ENCODE results near the gene SYCN. TPM values are rescaled to one million over a fixed set of nuclear protein-coding genes. Genes with fewer than 3 reads are reported as not detected.

SYCN gene
- total and polyA plus RNA-seq, 2 donors (not counting 1 experiment from before 2014, with no cell fraction given) = not detected

DNA sequence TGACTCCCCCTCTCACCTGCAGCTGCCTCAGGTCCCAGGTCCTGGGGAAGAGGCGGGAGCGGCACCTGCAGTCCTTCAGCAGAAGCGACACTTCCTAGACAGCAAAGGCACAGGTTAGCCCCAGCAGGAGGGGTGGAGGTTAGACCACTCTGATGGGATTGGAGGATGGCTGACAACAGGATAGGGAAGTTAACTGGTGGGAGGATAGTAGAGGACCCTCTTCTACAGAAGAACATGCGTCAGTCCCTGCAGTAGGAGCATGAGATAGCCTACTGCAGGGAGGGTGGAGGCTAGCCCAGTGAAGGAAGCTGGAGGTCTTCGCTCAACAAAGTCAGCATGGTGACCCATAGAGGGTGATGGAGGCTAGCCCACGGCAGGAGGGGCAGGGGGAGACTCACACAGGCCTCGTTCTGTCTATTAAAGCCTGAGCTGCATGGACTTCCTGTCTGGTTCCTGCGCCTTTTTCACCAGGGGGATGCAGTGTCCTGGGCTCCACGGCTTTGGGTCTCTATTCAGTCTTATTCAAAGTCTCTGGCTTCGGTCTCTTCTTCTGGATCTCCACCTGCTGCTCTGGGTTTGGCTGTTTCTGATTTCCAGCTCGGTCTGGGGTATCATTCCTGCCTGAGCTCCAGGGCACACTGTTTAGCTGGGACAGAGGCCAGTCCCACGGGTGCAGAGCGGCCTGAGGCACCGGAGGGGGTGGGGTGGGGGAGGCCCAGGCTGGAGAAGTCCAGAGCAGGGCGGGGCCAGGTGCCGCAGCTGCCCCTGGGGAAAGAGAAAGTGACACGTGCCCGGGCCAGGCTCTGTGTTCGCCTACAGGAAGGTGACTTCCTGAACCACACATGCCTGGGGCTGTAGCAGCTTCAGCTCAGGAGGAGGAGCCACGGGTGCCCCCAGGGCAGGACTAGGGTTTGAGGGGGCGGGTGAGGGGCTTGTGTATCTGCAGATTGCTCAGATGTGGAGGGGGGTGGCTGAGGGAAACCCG, 33.4 kb upstream of the SYCN start:
- peak overlapping the region in 4 of 5 experiments; percentile 11 to 41 (median 32) for H3K4me3 ChIP-seq (ENCODE audit: control extremely low read depth in 1 of 5, extremely low read depth in 1 of 5, insufficient read depth in 1 of 5, low read depth in 2 of 5, low read length in 4 of 5)
- H3K4me2 ChIP-seq (replicated peaks; ENCODE audit: low read depth, low read length, poor library complexity, severe bottlenecking) = peak overlapping the region; percentile 78

More for the DNA sequence above, 33.4 kb upstream of the SYCN start:
- Histone ChIP-seq H2AFZ (ENCODE audit: insufficient read depth, low read depth, low read length, poor library complexity, severe bottlenecking) (peak overlapping the region; percentile 88), H4K20me1 (ENCODE audit: control insufficient read depth, insufficient read depth, low read length, poor library complexity, severe bottlenecking) (no peaks in the 10 kb centered on the region), H3K9ac (ENCODE audit: low read length) (peak overlapping the region; percentile 58), H3K4me1 (ENCODE audit: control insufficient read depth in 2 of 2, insufficient read depth in 2 of 2, low read length in 2 of 2) (peaks cover 8 to 12% of the 10 kb centered on the region in 2 donors), H3K27ac (ENCODE audit: low read length in 2 of 2) (peak overlapping the region in 1 of 2 donors; percentile 33), H3K9me3 (ENCODE audit: control extremely low read depth in 1 of 3, control insufficient read depth in 2 of 3, insufficient read depth in 1 of 3, low read length in 2 of 3) (no peaks in the 10 kb centered on the region), H3K79me2 (ENCODE audit: control insufficient read depth, insufficient read depth, low read length) (no peaks in the 10 kb centered on the region), H3K36me3 (replicated peaks in 1 of 2; ENCODE audit: control extremely low read depth in 1 of 2, control insufficient read depth in 1 of 2, extremely low read depth in 1 of 2, insufficient read depth in 2 of 2, low read length in 1 of 2) (no peaks in the 10 kb centered on the region), H3K27me3 (replicated peaks in 1 of 4; ENCODE audit: control extremely low read depth in 1 of 4, control insufficient read depth in 3 of 4, insufficient read depth in 4 of 4, low read length in 3 of 4) (no peaks in the 10 kb centered on the region)
- no peaks in the 10 kb centered on the region for H3K27me3 Mint-ChIP-seq
- H3K27ac Mint-ChIP-seq = peak overlapping the region; percentile 32
- ATAC-seq (ENCODE audit: low read depth) (peak; percentile 78), DNase-seq (peak; percentile 53)
- intact Hi-C loops (cut with micrococcal nuclease) = no loop called here
- WGBS (ENCODE audit: insufficient coverage) = 37% methylated on average over 22 of the region's 22 CpGs
- ChIA-PET CTCF (interaction anchor here (1.3 kb wide), 1 partner anchor 90 kb away, joined by 3 read pairs; no protein-coding TSS in a partner anchor), POLR2A (no interaction called here)
- H3K4me1 Mint-ChIP-seq = peaks cover 14% of the 10 kb centered on the region
- peak overlapping the region; percentile 80 for H3K4me3 Mint-ChIP-seq
- TF ChIP-seq, protein P1, sequence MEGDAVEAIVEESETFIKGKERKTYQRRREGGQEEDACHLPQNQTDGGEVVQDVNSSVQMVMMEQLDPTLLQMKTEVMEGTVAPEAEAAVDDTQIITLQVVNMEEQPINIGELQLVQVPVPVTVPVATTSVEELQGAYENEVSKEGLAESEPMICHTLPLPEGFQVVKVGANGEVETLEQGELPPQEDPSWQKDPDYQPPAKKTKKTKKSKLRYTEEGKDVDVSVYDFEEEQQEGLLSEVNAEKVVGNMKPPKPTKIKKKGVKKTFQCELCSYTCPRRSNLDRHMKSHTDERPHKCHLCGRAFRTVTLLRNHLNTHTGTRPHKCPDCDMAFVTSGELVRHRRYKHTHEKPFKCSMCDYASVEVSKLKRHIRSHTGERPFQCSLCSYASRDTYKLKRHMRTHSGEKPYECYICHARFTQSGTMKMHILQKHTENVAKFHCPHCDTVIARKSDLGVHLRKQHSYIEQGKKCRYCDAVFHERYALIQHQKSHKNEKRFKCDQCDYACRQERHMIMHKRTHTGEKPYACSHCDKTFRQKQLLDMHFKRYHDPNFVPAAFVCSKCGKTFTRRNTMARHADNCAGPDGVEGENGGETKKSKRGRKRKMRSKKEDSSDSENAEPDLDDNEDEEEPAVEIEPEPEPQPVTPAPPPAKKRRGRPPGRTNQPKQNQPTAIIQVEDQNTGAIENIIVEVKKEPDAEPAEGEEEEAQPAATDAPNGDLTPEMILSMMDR (IDR thresholded peaks at IDR 0.05) = no peak
- no peak for TF ChIP-seq EZH2 (IDR thresholded peaks at IDR 0.05; ENCODE audit: borderline replicate concordance, insufficient read depth, low read depth, low read length, poor library complexity, severe bottlenecking)
- no peaks in the 10 kb centered on the region for H3K9me3 Mint-ChIP-seq (ENCODE audit: insufficient read depth)
